ENCODE measurements around the gene KCNQ1. TPM values are rescaled to one million over a fixed set of nuclear protein-coding genes. Genes with fewer than 3 reads are reported as not detected.

KCNQ1 gene
- total and polyA plus RNA-seq, 2 donors (not counting 1 experiment from before 2014, with no cell fraction given) = 21.5 to 28.8 TPM

GRCh38 chr11:2802389-2803185 is 357.8 kb downstream of the KCNQ1 start:
- WGBS (ENCODE audit: insufficient coverage) = 76% methylated on average over 17 of the region's 18 CpGs
- Histone ChIP-seq H3K36me3 (replicated peaks in 1 of 2; ENCODE audit: control extremely low read depth in 1 of 2, control insufficient read depth in 1 of 2, extremely low read depth in 1 of 2, insufficient read depth in 2 of 2, low read length in 1 of 2) (no peaks in the 10 kb centered on the region), H3K9ac (ENCODE audit: low read length) (no peak overlapping the region), H3K27ac (ENCODE audit: low read length in 2 of 2) (no peak overlapping the region), H3K9me3 (ENCODE audit: control extremely low read depth in 1 of 3, control insufficient read depth in 2 of 3, insufficient read depth in 1 of 3, low read length in 2 of 3) (peaks cover 0 to 19% (median 0%) of the 10 kb centered on the region in 3 donors), H3K79me2 (ENCODE audit: control insufficient read depth, insufficient read depth, low read length) (no peaks in the 10 kb centered on the region), H2AFZ (ENCODE audit: insufficient read depth, low read depth, low read length, poor library complexity, severe bottlenecking) (no peak overlapping the region), H3K4me3 (ENCODE audit: control extremely low read depth in 1 of 5, extremely low read depth in 1 of 5, insufficient read depth in 1 of 5, low read depth in 2 of 5, low read length in 4 of 5) (no peak overlapping the region), H4K20me1 (ENCODE audit: control insufficient read depth, insufficient read depth, low read length, poor library complexity, severe bottlenecking) (no peaks in the 10 kb centered on the region), H3K4me2 (replicated peaks; ENCODE audit: low read depth, low read length, poor library complexity, severe bottlenecking) (no peak overlapping the region), H3K4me1 (ENCODE audit: control insufficient read depth in 2 of 2, insufficient read depth in 2 of 2, low read length in 2 of 2) (no peaks in the 10 kb centered on the region), H3K27me3 (replicated peaks in 1 of 4; ENCODE audit: control extremely low read depth in 1 of 4, control insufficient read depth in 3 of 4, insufficient read depth in 4 of 4, low read length in 3 of 4) (no peaks in the 10 kb centered on the region)
- Mint-ChIP-seq H3K4me1 (no peaks in the 10 kb centered on the region), H3K27ac (no peak overlapping the region), H3K9me3 (ENCODE audit: insufficient read depth) (no peaks in the 10 kb centered on the region), H3K27me3 (no peaks in the 10 kb centered on the region), H3K4me3 (no peak overlapping the region)
- ATAC-seq (ENCODE audit: low read depth) = no peak
- TF ChIP-seq EZH2 (IDR thresholded peaks at IDR 0.05; ENCODE audit: borderline replicate concordance, insufficient read depth, low read depth, low read length, poor library complexity, severe bottlenecking) = no peak
- no peak for TF ChIP-seq CTCF (IDR thresholded peaks at IDR 0.05)
- CTCF ChIA-PET = no interaction called here
- intact Hi-C loops (cut with micrococcal nuclease) = no loop called here
- no peak for DNase-seq
- POLR2A ChIA-PET = no interaction called here

All from B cell (primary cell).